ENCODE results near the gene LRRC49. TPM values are rescaled to one million over a fixed set of nuclear protein-coding genes. Genes with fewer than 3 reads are reported as not detected.
"Not testable (repeated sequence)": the region's sequence is repeated elsewhere in the genome, so short reads cannot be mapped to it uniquely, and the experiment has no call there.

The LRRC49 gene
- total and polyA plus RNA-seq, 4 donors = 11.0 to 15.2 (median 12.0) TPM

DNA sequence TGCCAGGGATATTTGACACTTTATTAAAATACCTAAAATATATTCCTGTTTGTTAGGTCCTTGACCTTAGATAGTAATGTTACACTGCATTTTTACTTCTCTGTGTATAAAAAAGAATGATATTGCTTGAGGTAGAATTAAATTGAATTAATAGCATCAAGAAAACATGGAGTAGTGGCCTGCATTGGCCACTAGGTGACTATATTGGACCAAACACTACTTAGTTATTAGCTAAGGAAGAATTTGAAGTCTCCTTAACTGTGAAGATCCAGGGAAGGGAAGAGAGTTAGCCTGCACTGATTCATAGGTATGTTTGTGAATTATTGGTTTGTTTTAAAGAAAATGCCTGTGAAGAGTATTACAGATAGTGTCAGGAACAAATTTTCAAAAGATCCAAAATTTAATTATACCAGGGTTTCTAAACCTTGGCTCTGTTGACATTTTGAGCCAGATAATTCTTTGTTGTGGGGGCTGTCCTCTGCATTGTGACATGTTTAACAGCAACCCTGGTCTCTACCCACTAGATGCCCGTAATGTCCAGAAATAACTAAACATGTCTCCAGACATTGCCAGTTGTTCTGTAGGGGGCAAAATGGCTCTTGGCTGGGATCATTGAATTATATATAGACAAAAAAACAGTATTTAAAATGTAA lies 119.0 kb downstream of the LRRC49 start:
- Histone ChIP-seq H3K9me3 (ENCODE audit: control insufficient read depth, low read length) (no peaks in the 10 kb centered on the region), H3K4me1 (ENCODE audit: control insufficient read depth in 1 of 2, insufficient read depth in 2 of 2, low read length in 2 of 2) (no peaks in the 10 kb centered on the region), H3K4me3 (ENCODE audit: low read length in 2 of 2) (no peak overlapping the region), H3K36me3 (ENCODE audit: control insufficient read depth in 1 of 2, insufficient read depth in 2 of 2, low read length in 1 of 2) (no peaks in the 10 kb centered on the region), H3K27me3 (ENCODE audit: control insufficient read depth in 1 of 2, insufficient read depth in 2 of 2, low read length in 1 of 2) (no peaks in the 10 kb centered on the region), H3K27ac (ENCODE audit: low read depth in 1 of 2, low read length in 2 of 2) (no peak overlapping the region)
- ATAC-seq (ENCODE audit: low FRiP score) (no peak), DNase-seq (no peak)
- 17 to 28% methylated on average over 1 of the region's 1 CpG for WGBS, 2 donors
- intact Hi-C loops (cut with DNase I) = loop anchor here (2.0 to 10.0 kb wide), 3 partner anchors 91 to 433 kb away; no protein-coding TSS in a partner anchor

DNA sequence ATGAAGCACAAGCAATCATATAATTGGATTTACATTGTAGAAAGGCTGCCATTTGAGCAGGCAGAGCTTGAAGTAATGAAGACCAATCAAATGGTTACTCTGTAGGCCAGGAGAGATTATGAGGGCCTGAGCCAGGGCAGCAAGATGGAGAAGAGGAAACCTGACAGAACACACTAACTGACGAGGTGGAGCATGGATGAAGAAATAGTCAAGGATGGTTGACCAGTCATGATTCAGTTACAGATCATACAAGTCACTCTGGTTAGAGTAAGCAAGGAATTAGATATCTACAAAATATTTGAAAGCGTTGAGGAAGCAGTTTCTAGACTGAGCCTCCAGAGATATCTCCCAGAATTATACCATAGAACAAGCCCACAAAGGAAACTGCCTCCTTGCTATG lies 120.8 kb downstream of the LRRC49 start:
- no peaks in the 10 kb centered on the region for H3K4me1 ChIP-seq (ENCODE audit: control insufficient read depth in 1 of 2, insufficient read depth in 2 of 2, low read length in 2 of 2)
- no peak overlapping the region for H3K27ac ChIP-seq (ENCODE audit: low read depth in 1 of 2, low read length in 2 of 2)
- H3K4me3 ChIP-seq (ENCODE audit: low read length in 2 of 2) = no peak overlapping the region
- no peaks in the 10 kb centered on the region for H3K9me3 ChIP-seq (ENCODE audit: control insufficient read depth, low read length)
- ATAC-seq (ENCODE audit: low FRiP score) (no peak), DNase-seq (no peak)
- H3K27me3 ChIP-seq (ENCODE audit: control insufficient read depth in 1 of 2, insufficient read depth in 2 of 2, low read length in 1 of 2) = no peaks in the 10 kb centered on the region
- no peaks in the 10 kb centered on the region for H3K36me3 ChIP-seq (ENCODE audit: control insufficient read depth in 1 of 2, insufficient read depth in 2 of 2, low read length in 1 of 2)
- 91 to 92% methylated on average over 2 of the region's 2 CpGs for whole genome bisulfite sequencing, 2 donors
- intact Hi-C loops (cut with DNase I) = loop anchor here (2.0 to 10.0 kb wide), 2 partner anchors 427 to 431 kb away; no protein-coding TSS in a partner anchor

GRCh38 chr15:71015342-71015741 lies 122.7 kb downstream of the LRRC49 start:
- H3K36me3 ChIP-seq (ENCODE audit: control insufficient read depth in 1 of 2, insufficient read depth in 2 of 2, low read length in 1 of 2) = peaks cover 0 to 2% of the 10 kb centered on the region in 2 donors
- no peak for ATAC-seq (ENCODE audit: low FRiP score)
- WGBS, 2 donors = 94% methylated on average over 8 of the region's 8 CpGs

GRCh38 chr15:71031232-71031631 lies 138.6 kb downstream of the LRRC49 start:
- ATAC-seq (ENCODE audit: low FRiP score); H3K36me3 ChIP-seq (ENCODE audit: control insufficient read depth in 1 of 2, insufficient read depth in 2 of 2, low read length in 1 of 2); H3K4me3 ChIP-seq (ENCODE audit: low read length in 2 of 2); DNase-seq; H3K9me3 ChIP-seq (ENCODE audit: control insufficient read depth, low read length); intact Hi-C loops (cut with DNase I); H3K4me1 ChIP-seq (ENCODE audit: control insufficient read depth in 1 of 2, insufficient read depth in 2 of 2, low read length in 2 of 2); H3K27ac ChIP-seq (ENCODE audit: low read depth in 1 of 2, low read length in 2 of 2); H3K27me3 ChIP-seq (ENCODE audit: control insufficient read depth in 1 of 2, insufficient read depth in 2 of 2, low read length in 1 of 2): not testable (repeated sequence)
- 86% methylated on average over 4 of the region's 4 CpGs for WGBS, 2 donors

More at GRCh38 chr15:71015342-71015741, 122.7 kb downstream of the LRRC49 start:
- Histone ChIP-seq H3K4me1 (ENCODE audit: control insufficient read depth in 1 of 2, insufficient read depth in 2 of 2, low read length in 2 of 2) (no peaks in the 10 kb centered on the region), H3K4me3 (ENCODE audit: low read length in 2 of 2) (no peak overlapping the region), H3K9me3 (ENCODE audit: control insufficient read depth, low read length) (no peaks in the 10 kb centered on the region), H3K27me3 (ENCODE audit: control insufficient read depth in 1 of 2, insufficient read depth in 2 of 2, low read length in 1 of 2) (no peaks in the 10 kb centered on the region), H3K27ac (ENCODE audit: low read depth in 1 of 2, low read length in 2 of 2) (no peak overlapping the region)
- intact Hi-C loops (cut with DNase I) = loop anchor here in 1 of 2 donors (10.0 kb wide), 1 partner anchor 429 kb away; no protein-coding TSS in a partner anchor
- DNase-seq = no peak

GRCh38 chr15:71035478-71035877 lies 142.9 kb downstream of the LRRC49 start:
- H3K36me3 ChIP-seq (ENCODE audit: control insufficient read depth in 1 of 2, insufficient read depth in 2 of 2, low read length in 1 of 2); H3K4me1 ChIP-seq (ENCODE audit: control insufficient read depth in 1 of 2, insufficient read depth in 2 of 2, low read length in 2 of 2); H3K27ac ChIP-seq (ENCODE audit: low read depth in 1 of 2, low read length in 2 of 2); H3K27me3 ChIP-seq (ENCODE audit: control insufficient read depth in 1 of 2, insufficient read depth in 2 of 2, low read length in 1 of 2); DNase-seq; ATAC-seq (ENCODE audit: low FRiP score); H3K9me3 ChIP-seq (ENCODE audit: control insufficient read depth, low read length); intact Hi-C loops (cut with DNase I); H3K4me3 ChIP-seq (ENCODE audit: low read length in 2 of 2): not testable (repeated sequence)
- 99 to 100% methylated on average over 1 of the region's 1 CpG for WGBS, 2 donors

- H3K27ac ChIP-seq (ENCODE audit: low read depth in 1 of 2, low read length in 2 of 2) = no peak overlapping the region
- no peaks in the 10 kb centered on the region for H3K36me3 ChIP-seq (ENCODE audit: control insufficient read depth in 1 of 2, insufficient read depth in 2 of 2, low read length in 1 of 2)
- ATAC-seq (ENCODE audit: low FRiP score) (no peak), DNase-seq (no peak)
- no peak overlapping the region for H3K4me3 ChIP-seq (ENCODE audit: low read length in 2 of 2)
- H3K27me3 ChIP-seq (ENCODE audit: control insufficient read depth in 1 of 2, insufficient read depth in 2 of 2, low read length in 1 of 2) = no peaks in the 10 kb centered on the region
- WGBS, 2 donors = 67 to 69% methylated on average over 3 of the region's 3 CpGs
- no peaks in the 10 kb centered on the region for H3K4me1 ChIP-seq (ENCODE audit: control insufficient read depth in 1 of 2, insufficient read depth in 2 of 2, low read length in 2 of 2)
- no peaks in the 10 kb centered on the region for H3K9me3 ChIP-seq (ENCODE audit: control insufficient read depth, low read length)
- intact Hi-C loops (cut with DNase I) = no loop called here
Observed at GRCh38 chr15:71042356-71042922, 149.8 kb downstream of the LRRC49 start.

DNA sequence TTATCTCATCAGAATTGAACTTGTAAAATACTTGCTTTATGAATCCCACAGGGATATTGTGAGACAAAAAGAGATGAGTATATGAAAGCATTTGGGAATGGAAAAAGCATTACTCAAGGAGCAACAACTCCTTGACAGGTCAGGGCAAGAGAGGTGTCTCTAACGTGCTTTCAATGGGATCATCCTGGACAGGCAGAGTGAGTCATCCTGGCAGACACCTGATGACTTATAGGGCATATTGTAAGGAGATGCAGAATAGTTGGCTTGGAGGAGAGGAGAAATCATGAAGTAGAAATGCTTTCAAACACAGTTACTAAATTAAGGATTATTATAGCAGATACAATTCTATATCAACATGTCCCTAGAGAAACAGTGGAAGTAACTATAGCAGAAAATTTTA lies 150.7 kb downstream of the LRRC49 start:
- Histone ChIP-seq H3K4me3 (ENCODE audit: low read length in 2 of 2) (no peak overlapping the region), H3K27me3 (ENCODE audit: control insufficient read depth in 1 of 2, insufficient read depth in 2 of 2, low read length in 1 of 2) (no peaks in the 10 kb centered on the region), H3K27ac (ENCODE audit: low read depth in 1 of 2, low read length in 2 of 2) (no peak overlapping the region), H3K9me3 (ENCODE audit: control insufficient read depth, low read length) (no peaks in the 10 kb centered on the region), H3K36me3 (ENCODE audit: control insufficient read depth in 1 of 2, insufficient read depth in 2 of 2, low read length in 1 of 2) (no peaks in the 10 kb centered on the region), H3K4me1 (ENCODE audit: control insufficient read depth in 1 of 2, insufficient read depth in 2 of 2, low read length in 2 of 2) (no peaks in the 10 kb centered on the region)
- no peak for ATAC-seq (ENCODE audit: low FRiP score)
- WGBS, 2 donors = 72 to 85% methylated on average over 1 of the region's 1 CpG
- DNase-seq = no peak
- intact Hi-C loops (cut with DNase I) = no loop called here

DNA sequence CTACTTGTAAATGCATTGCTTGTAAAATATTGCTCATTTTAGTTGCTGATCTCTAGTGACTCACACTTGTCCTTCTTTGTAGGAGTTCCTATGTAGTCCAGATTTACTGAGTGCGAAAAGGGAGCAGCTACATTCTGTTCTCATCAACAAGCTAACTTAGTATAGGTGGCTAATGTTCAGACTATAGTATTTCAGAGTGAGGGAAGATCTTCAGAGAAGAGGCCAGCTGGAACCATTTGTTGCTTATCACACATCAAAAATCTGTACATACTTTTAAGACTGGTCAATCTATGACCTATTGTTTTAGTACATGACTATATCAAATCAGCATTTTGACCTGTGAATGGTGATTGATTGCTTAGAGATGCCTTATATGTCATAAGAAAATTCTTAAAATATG lies 151.4 kb downstream of the LRRC49 start:
- 98% methylated on average over 1 of the region's 1 CpG for WGBS, 2 donors
- ATAC-seq (ENCODE audit: low FRiP score) (no peak), DNase-seq (no peak)
- Histone ChIP-seq H3K36me3 (ENCODE audit: control insufficient read depth in 1 of 2, insufficient read depth in 2 of 2, low read length in 1 of 2) (no peaks in the 10 kb centered on the region), H3K27me3 (ENCODE audit: control insufficient read depth in 1 of 2, insufficient read depth in 2 of 2, low read length in 1 of 2) (no peaks in the 10 kb centered on the region), H3K4me3 (ENCODE audit: low read length in 2 of 2) (no peak overlapping the region), H3K9me3 (ENCODE audit: control insufficient read depth, low read length) (no peaks in the 10 kb centered on the region), H3K4me1 (ENCODE audit: control insufficient read depth in 1 of 2, insufficient read depth in 2 of 2, low read length in 2 of 2) (no peaks in the 10 kb centered on the region), H3K27ac (ENCODE audit: low read depth in 1 of 2, low read length in 2 of 2) (no peak overlapping the region)
- intact Hi-C loops (cut with DNase I) = no loop called here

DNA sequence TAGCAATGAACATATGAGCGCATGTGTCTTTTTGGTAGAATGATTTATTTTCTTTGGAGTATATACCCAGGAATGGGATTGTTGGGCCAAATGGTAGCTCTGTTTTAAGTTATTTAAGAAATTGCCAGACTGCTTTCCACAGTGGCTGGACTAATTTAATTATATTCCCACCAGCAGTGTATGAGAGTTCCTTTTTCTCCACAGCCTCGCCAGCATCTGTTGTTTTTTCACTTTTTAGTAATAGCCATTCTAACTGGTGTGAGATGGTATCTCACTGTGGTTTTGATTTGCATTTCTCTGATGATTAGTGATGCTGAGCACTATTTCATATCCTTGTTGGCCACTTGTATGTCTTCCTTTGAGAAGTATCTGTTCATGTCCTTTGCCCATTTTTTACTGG lies 153.5 kb downstream of the LRRC49 start:
- DNase-seq; ATAC-seq (ENCODE audit: low FRiP score); H3K27ac ChIP-seq (ENCODE audit: low read depth in 1 of 2, low read length in 2 of 2); H3K9me3 ChIP-seq (ENCODE audit: control insufficient read depth, low read length); H3K36me3 ChIP-seq (ENCODE audit: control insufficient read depth in 1 of 2, insufficient read depth in 2 of 2, low read length in 1 of 2); H3K27me3 ChIP-seq (ENCODE audit: control insufficient read depth in 1 of 2, insufficient read depth in 2 of 2, low read length in 1 of 2); intact Hi-C loops (cut with DNase I); H3K4me1 ChIP-seq (ENCODE audit: control insufficient read depth in 1 of 2, insufficient read depth in 2 of 2, low read length in 2 of 2); H3K4me3 ChIP-seq (ENCODE audit: low read length in 2 of 2): not testable (repeated sequence)
- 66 to 89% methylated on average over 2 of the region's 2 CpGs for WGBS, 2 donors
